Activated CD8-positive, alpha-beta memory T cell treated with anti-CD3 and anti-CD28 coated beads, Interleukin-2, amount 10 ng/mL, durations not matched to agents 7 days and 5 days (primary cell): ENCODE data around the gene CAMKK2. TPM values are rescaled to one million over a fixed set of nuclear protein-coding genes. Genes with fewer than 3 reads are reported as not detected.
"Not testable (repeated sequence)": the region's sequence is repeated elsewhere in the genome, so short reads cannot be mapped to it uniquely, and the experiment has no call there.

Experiments used
- ATAC-seq: fragments of 150-1000 bp; cut with Tn5 transposase; one replicate; pipeline ENCODE4 v1.10.0; 2021; ENCODE audit warnings: moderate library complexity
- CTCF ChIA-PET: fragments of 350-600 bp; sonication (Branson Sonifier 250); formaldehyde crosslinking; loops from one replicate; lab custom pipeline; 2021; ENCODE audit warnings: antibody characterized with exemption; lab: Charles Lee
- DNase-seq: peaks from one replicate; pipeline ENCODE4 v3.0.0-alpha.2; 2020
- H3K27ac Mint-ChIP-seq: one replicate; pipeline ENCODE4 v1.8.0; 2021; ENCODE audit warnings: mild to moderate bottlenecking, mixed read lengths
- H3K27me3 Mint-ChIP-seq: one replicate; pipeline ENCODE4 v1.8.0; 2021; ENCODE audit warnings: mixed read lengths
- H3K36me3 Mint-ChIP-seq: one replicate; pipeline ENCODE4 v1.8.0; 2021; ENCODE audit warnings: mild to moderate bottlenecking, mixed read lengths
- H3K4me1 Mint-ChIP-seq: one replicate; pipeline ENCODE4 v1.8.0; 2021; ENCODE audit warnings: mixed read lengths
- H3K4me3 Mint-ChIP-seq: one replicate; pipeline ENCODE4 v1.8.0; 2021; ENCODE audit warnings: mild to moderate bottlenecking, moderate library complexity, mixed read lengths
- H3K9me3 Mint-ChIP-seq: one replicate; pipeline ENCODE4 v1.8.0; 2022; ENCODE audit warnings: low read depth, mixed read lengths
- total RNA-seq, 2 experiments: library from RNA; stranded (reverse); gene quantifications; one replicate each; pipeline ENCODE4 v1.2.3, GENCODE V29; 2021

Gene CAMKK2
- total RNA-seq, 2 experiments from 2014 or later: 34.1 to 37.4 TPM

DNA sequence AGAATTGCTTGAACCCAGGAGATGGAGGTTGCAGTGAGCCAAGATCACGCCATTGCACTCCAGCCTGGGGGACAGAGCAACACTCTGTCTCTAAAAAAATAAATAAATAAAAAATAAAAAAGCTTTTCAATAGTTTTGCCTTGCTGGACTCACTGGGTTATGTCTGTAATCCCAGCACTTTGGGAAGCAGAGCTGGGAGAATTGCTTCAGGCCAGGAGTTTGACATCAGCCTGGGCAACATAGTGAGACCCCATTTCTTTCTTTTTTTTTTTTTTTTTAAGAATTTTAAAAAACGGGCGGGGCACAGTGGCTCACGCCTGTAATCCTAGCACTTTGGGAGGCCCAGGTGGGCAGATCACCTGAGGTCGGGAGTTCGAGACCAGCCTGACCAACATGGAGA lies 95.4 kb downstream of the CAMKK2 start:
- peaks cover 25% of the 10 kb centered on the region for H3K4me1 Mint-ChIP-seq
- H3K36me3 Mint-ChIP-seq, DNase-seq, ATAC-seq, H3K27me3 Mint-ChIP-seq, CTCF ChIA-PET, H3K4me3 Mint-ChIP-seq, H3K27ac Mint-ChIP-seq, H3K9me3 Mint-ChIP-seq: not testable (repeated sequence)

- Mint-ChIP-seq H3K27ac (no peak overlapping the region), H3K9me3 (no peaks in the 10 kb centered on the region), H3K4me1 (peaks cover 14% of the 10 kb centered on the region), H3K27me3 (peaks cover 3% of the 10 kb centered on the region), H3K36me3 (no peaks in the 10 kb centered on the region), H3K4me3 (no peak overlapping the region)
- no peak for DNase-seq
- ATAC-seq: no peak
- CTCF ChIA-PET: interaction anchor here (0.7 to 1.3 kb wide), 2 partner anchors 8 to 98 kb away, joined by 4 read pairs; partner anchors contain the start of gene CAMKK2
Observed at GRCh38 chr12:121198949-121199348, 97.6 kb downstream of the CAMKK2 start.

DNA sequence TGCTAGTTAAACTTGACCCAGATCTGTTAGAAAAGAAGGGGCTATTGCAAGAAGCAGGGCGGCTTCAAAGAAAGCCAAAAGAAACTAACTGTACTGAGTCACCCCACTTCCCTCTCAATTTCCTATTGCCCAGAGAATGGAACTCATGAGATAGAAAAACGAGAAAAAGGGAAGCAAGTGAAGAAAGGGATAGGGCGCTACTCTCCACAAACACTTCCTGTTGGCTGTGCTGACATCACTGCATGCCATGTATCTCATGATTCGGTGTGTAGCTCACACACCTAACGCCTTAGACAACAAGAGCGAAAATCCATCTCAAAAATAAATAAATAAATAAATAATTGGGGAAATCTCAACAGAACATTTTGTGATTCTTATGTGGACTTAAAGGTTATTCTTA lies 99.6 kb downstream of the CAMKK2 start:
- Mint-ChIP-seq H3K4me1 (peaks cover 14% of the 10 kb centered on the region), H3K27ac (peak overlapping the region; percentile 46), H3K27me3 (peaks cover 3% of the 10 kb centered on the region), H3K4me3 (no peak overlapping the region), H3K36me3 (no peaks in the 10 kb centered on the region), H3K9me3 (no peaks in the 10 kb centered on the region)
- CTCF ChIA-PET: no interaction called here
- peak; percentile 36 for ATAC-seq
- DNase-seq: no peak

GRCh38 chr12:121191151-121191550 lies 105.4 kb downstream of the CAMKK2 start:
- Mint-ChIP-seq H3K9me3 (no peaks in the 10 kb centered on the region), H3K36me3 (peaks cover 5% of the 10 kb centered on the region), H3K4me3 (no peak overlapping the region), H3K27me3 (no peaks in the 10 kb centered on the region), H3K27ac (no peak overlapping the region), H3K4me1 (peaks cover 2% of the 10 kb centered on the region)
- ATAC-seq (no peak), DNase-seq (no peak)
- CTCF ChIA-PET: interaction anchor here (0.6 to 0.7 kb wide), 2 partner anchors 8 to 663 kb away, joined by 3 to 4 read pairs; no protein-coding TSS in a partner anchor

- CTCF ChIA-PET: interaction anchor here (0.7 kb wide), 1 partner anchor 9 kb away, joined by 4 read pairs; no protein-coding TSS in a partner anchor
- no peak overlapping the region for H3K27ac Mint-ChIP-seq
Observed at GRCh38 chr12:121190523-121191031, 105.9 kb downstream of the CAMKK2 start.

GRCh38 chr12:121189619-121190155 lies 106.8 kb downstream of the CAMKK2 start:
- CTCF ChIA-PET: interaction anchor here (0.5 kb wide), 1 partner anchor 92 kb away, joined by 4 read pairs; no protein-coding TSS in a partner anchor
- ATAC-seq (no peak), DNase-seq (no peak)
- peaks cover 5% of the 10 kb centered on the region for H3K36me3 Mint-ChIP-seq
- H3K4me1 Mint-ChIP-seq: peaks cover 2% of the 10 kb centered on the region
- H3K9me3 Mint-ChIP-seq: no peaks in the 10 kb centered on the region
- H3K4me3 Mint-ChIP-seq: no peak overlapping the region
- H3K27me3 Mint-ChIP-seq: no peaks in the 10 kb centered on the region
- no peak overlapping the region for H3K27ac Mint-ChIP-seq

More at GRCh38 chr12:121190523-121191031, 105.9 kb downstream of the CAMKK2 start:
- Mint-ChIP-seq H3K36me3 (peaks cover 5% of the 10 kb centered on the region), H3K27me3 (no peaks in the 10 kb centered on the region), H3K4me1 (peaks cover 2% of the 10 kb centered on the region), H3K4me3 (no peak overlapping the region), H3K9me3 (no peaks in the 10 kb centered on the region)
- ATAC-seq (no peak), DNase-seq (no peak)

GRCh38 chr12:121189131-121189530 lies 107.4 kb downstream of the CAMKK2 start:
- ATAC-seq (no peak), DNase-seq (no peak)
- no peak overlapping the region for H3K27ac Mint-ChIP-seq
- H3K4me3 Mint-ChIP-seq: no peak overlapping the region
- no peaks in the 10 kb centered on the region for H3K27me3 Mint-ChIP-seq
- no peaks in the 10 kb centered on the region for H3K9me3 Mint-ChIP-seq
- CTCF ChIA-PET: no interaction called here
- H3K36me3 Mint-ChIP-seq: peaks cover 5% of the 10 kb centered on the region
- peaks cover 2% of the 10 kb centered on the region for H3K4me1 Mint-ChIP-seq

- H3K36me3 Mint-ChIP-seq: peaks cover 5% of the 10 kb centered on the region
- no peaks in the 10 kb centered on the region for H3K9me3 Mint-ChIP-seq
Observed at GRCh38 chr12:121188227-121188626, 108.3 kb downstream of the CAMKK2 start.

More at GRCh38 chr12:121188227-121188626, 108.3 kb downstream of the CAMKK2 start:
- Mint-ChIP-seq H3K27ac (no peak overlapping the region), H3K4me1 (peaks cover 2% of the 10 kb centered on the region), H3K4me3 (no peak overlapping the region), H3K27me3 (no peaks in the 10 kb centered on the region)
- CTCF ChIA-PET: no interaction called here
- DNase-seq: no peak
- no peak for ATAC-seq

Other genes starting within 250 kb of the CAMKK2 start
- gene P2RX7, start 163.8 kb downstream of the CAMKK2 start, total RNA-seq: 10 to 100 TPM in 1 of 2 experiments, 1 to 10 TPM in 1; 7.5 to 14.4 TPM
- 10 to 100 TPM; 52.6 to 64.8 TPM for gene P2RX4, start 86.6 kb downstream of the CAMKK2 start, total RNA-seq
- 100 to 1,000 TPM; 138 to 157 TPM for gene ANAPC5, start 55.7 kb upstream of the CAMKK2 start, total RNA-seq
- gene RNF34, start 103.4 kb upstream of the CAMKK2 start, total RNA-seq: 100 to 1,000 TPM in 1 of 2 experiments, 10 to 100 TPM in 1; 96.1 to 102 TPM